ENCODE measurements around the gene GMPPB. TPM values are rescaled to one million over a fixed set of nuclear protein-coding genes. Genes with fewer than 3 reads are reported as not detected.

The GMPPB gene
- polyA plus RNA-seq, 3 donors = 14.7 to 17.6 (median 17.6) TPM

- H3K27ac Mint-ChIP-seq = no peak overlapping the region
- DNase-seq = no peak
- WGBS (ENCODE audit: insufficient coverage) = 100% methylated on average over 9 of the region's 11 CpGs
- Histone ChIP-seq H3K4me2 (replicated peaks; ENCODE audit: extremely low read depth, low read length, poor library complexity, severe bottlenecking) (no peak overlapping the region), H3K27me3 (ENCODE audit: control insufficient read depth in 2 of 2, insufficient read depth in 2 of 2, low read length in 2 of 2) (no peaks in the 10 kb centered on the region), H3K36me3 (replicated peaks in 1 of 2; ENCODE audit: control insufficient read depth in 1 of 2, insufficient read depth in 2 of 2, low read length in 2 of 2) (peaks cover 80 to 97% of the 10 kb centered on the region in 2 donors), H3K4me3 (replicated peaks in 1 of 3; ENCODE audit: low read depth in 2 of 3, low read length in 3 of 3) (no peak overlapping the region), H3K9me3 (replicated peaks in 1 of 2; ENCODE audit: control insufficient read depth in 1 of 2, insufficient read depth in 1 of 2, low read length in 2 of 2) (no peaks in the 10 kb centered on the region), H2AFZ (ENCODE audit: insufficient read depth, low read depth, low read length, poor library complexity, severe bottlenecking) (no peak overlapping the region), H3K4me1 (ENCODE audit: control insufficient read depth in 1 of 2, insufficient read depth in 2 of 2, low read length in 2 of 2) (no peaks in the 10 kb centered on the region), H3K9ac (ENCODE audit: insufficient read depth, low read length, poor library complexity, severe bottlenecking) (no peak overlapping the region), H4K20me1 (ENCODE audit: insufficient read depth, low read length) (peaks cover 6% of the 10 kb centered on the region), H3K79me2 (ENCODE audit: insufficient read depth, low read length) (no peaks in the 10 kb centered on the region), H3K27ac (ENCODE audit: low read depth in 1 of 2, low read length in 2 of 2) (no peak overlapping the region)
- H3K27me3 Mint-ChIP-seq (ENCODE audit: low read depth in 3 of 3) = peaks cover 0 to 2% (median 0%) of the 10 kb centered on the region in 3 donors
- intact Hi-C loops (cut with micrococcal nuclease) = loop anchor here (5.0 kb wide), 1 partner anchor 135 kb away; no protein-coding TSS in a partner anchor
- TF ChIP-seq CTCF (IDR thresholded peaks at IDR 0.05) = no peak
- H3K4me3 Mint-ChIP-seq = no peak overlapping the region
- H3K4me1 Mint-ChIP-seq = no peaks in the 10 kb centered on the region
- peaks cover 59 to 89% of the 10 kb centered on the region in 2 donors for H3K36me3 Mint-ChIP-seq
- H3K9me3 Mint-ChIP-seq = no peaks in the 10 kb centered on the region
Observed at GRCh38 chr3:49702672-49703071, 21.1 kb downstream of the GMPPB start.

- Histone ChIP-seq H3K4me2 (replicated peaks; ENCODE audit: extremely low read depth, low read length, poor library complexity, severe bottlenecking) (no peak overlapping the region), H3K9me3 (replicated peaks in 1 of 2; ENCODE audit: control insufficient read depth in 1 of 2, insufficient read depth in 1 of 2, low read length in 2 of 2) (no peaks in the 10 kb centered on the region), H3K4me3 (replicated peaks in 1 of 3; ENCODE audit: low read depth in 2 of 3, low read length in 3 of 3) (no peak overlapping the region), H3K27ac (ENCODE audit: low read depth in 1 of 2, low read length in 2 of 2) (no peak overlapping the region), H3K79me2 (ENCODE audit: insufficient read depth, low read length) (no peaks in the 10 kb centered on the region), H3K36me3 (replicated peaks in 1 of 2; ENCODE audit: control insufficient read depth in 1 of 2, insufficient read depth in 2 of 2, low read length in 2 of 2) (peaks cover 84 to 98% of the 10 kb centered on the region in 2 donors), H2AFZ (ENCODE audit: insufficient read depth, low read depth, low read length, poor library complexity, severe bottlenecking) (no peak overlapping the region), H3K4me1 (ENCODE audit: control insufficient read depth in 1 of 2, insufficient read depth in 2 of 2, low read length in 2 of 2) (no peaks in the 10 kb centered on the region), H4K20me1 (ENCODE audit: insufficient read depth, low read length) (peaks cover 6% of the 10 kb centered on the region), H3K9ac (ENCODE audit: insufficient read depth, low read length, poor library complexity, severe bottlenecking) (no peak overlapping the region), H3K27me3 (ENCODE audit: control insufficient read depth in 2 of 2, insufficient read depth in 2 of 2, low read length in 2 of 2) (no peaks in the 10 kb centered on the region)
- Mint-ChIP-seq H3K9me3 (no peaks in the 10 kb centered on the region), H3K36me3 (peaks cover 59 to 93% of the 10 kb centered on the region in 2 donors), H3K27me3 (ENCODE audit: low read depth in 3 of 3) (peaks cover 0 to 2% (median 0%) of the 10 kb centered on the region in 3 donors), H3K27ac (peak overlapping the region in 1 of 7 donors; percentile 24), H3K4me3 (no peak overlapping the region), H3K4me1 (no peaks in the 10 kb centered on the region)
- WGBS (ENCODE audit: insufficient coverage) = 95% methylated on average over 16 of the region's 21 CpGs
- DNase-seq = no peak
- intact Hi-C loops (cut with micrococcal nuclease) = loop anchor here (5.0 kb wide), 1 partner anchor 136 kb away; no protein-coding TSS in a partner anchor
- peak; percentile 19 for TF ChIP-seq CTCF (IDR thresholded peaks at IDR 0.05)
Observed at GRCh38 chr3:49701388-49702077, 22.2 kb downstream of the GMPPB start.

Data from CD14-positive monocyte (primary cell).